HepG2 (cell line): ENCODE data around the gene VCP. TPM values are rescaled to one million over a fixed set of nuclear protein-coding genes. Genes with fewer than 3 reads are reported as not detected.

Experiments used
- ATAC-seq: fragments of 200-7000 bp; cut with Tn5 transposase; 3 replicates; pipeline ENCODE4 v1.9.1; 2020; ENCODE audit warnings: mild to moderate bottlenecking, moderate library complexity
- BruUV-seq: library from RNA; stranded (reverse); fragments of 400-500 nt; replicated peaks from 2 replicates; lab custom pipeline; 2021; lab: Mats Ljungman, UMichigan
- CTCF ChIA-PET: fragments of 300-600 bp; formaldehyde crosslinking; extraction: SDS; loops from one replicate; lab custom pipeline; 2021; ENCODE audit warnings: low total read pairs, inconsistent platforms, low intra/inter-chr PET ratio; lab: Yijun Ruan, JAX
- POLR2A ChIA-PET: fragments of 350-600 bp; sonication (Branson Sonifier 250); formaldehyde crosslinking; loops from one replicate; lab custom pipeline; 2020; ENCODE audit warnings: antibody characterized with exemption, inconsistent platforms; lab: Yijun Ruan, JAX
- DNase-seq: peaks from one replicate; pipeline ENCODE4 v3.0.0-alpha.2; 2015; ENCODE audit warnings: low spot score
- FAIRE-seq: peaks from 3 replicates; lab custom pipeline; 2011; peaks lifted over from hg19 to GRCh38; lab: Jason Lieb, UNC
- H2AFZ ChIP-seq: one replicate; pipeline ENCODE4 v1.6.1; 2011; ENCODE audit warnings: low read length, inconsistent platforms
- H3K27ac ChIP-seq: fragments of 300-600 bp; 3 replicates; pipeline ENCODE4 v1.8.0; 2011; ENCODE audit warnings: mixed run types, mild to moderate bottlenecking, mixed read lengths, low read length, inconsistent platforms; ENCODE audit not compliant: insufficient read depth; ENCODE audit errors: extremely low read length
- H3K27me3 ChIP-seq, 2 experiments: fragments of 200-600 bp in 1 of 2; 2 replicates in 1 of 2; 3 replicates in 1 of 2; pipeline versions ENCODE4 v1.6.0 to v1.8.0; 2011; ENCODE audit warnings: low read length in 2 of 2, mild to moderate bottlenecking in 2 of 2, moderate library complexity in 2 of 2, inconsistent platforms in 1 of 2; ENCODE audit not compliant: insufficient read depth in 2 of 2, control insufficient read depth in 1 of 2
- H3K36me3 ChIP-seq, 2 experiments: fragments of 200-600 bp in 1 of 2; replicated peaks in 1 of 2; 2 replicates in 1 of 2; 3 replicates in 1 of 2; pipeline versions ENCODE4 v1.5.1 to v1.8.0; 2011; ENCODE audit warnings: low read length in 2 of 2, inconsistent platforms in 1 of 2; ENCODE audit not compliant: insufficient read depth in 2 of 2, control insufficient read depth in 1 of 2
- H3K4me1 ChIP-seq: 2 replicates; pipeline ENCODE4 v1.5.1; 2012; ENCODE audit warnings: low read length, inconsistent platforms; ENCODE audit not compliant: insufficient read depth
- H3K4me2 ChIP-seq: 2 replicates; pipeline ENCODE4 v1.6.0; 2011; ENCODE audit warnings: low read depth, low read length, inconsistent platforms
- H3K4me3 ChIP-seq, 3 experiments: fragments of 200-600 bp in 1 of 3; sonication (generic), shearing (Covaris generic) in 1 of 3; replicated peaks in 1 of 3; 2 replicates each; pipeline ENCODE4 v1.5.1; 2011 to 2016; ENCODE audit warnings: low read length in 3 of 3, inconsistent platforms in 2 of 3, low read depth in 2 of 3, mild to moderate bottlenecking in 2 of 3, control low read depth in 1 of 3, mixed read lengths in 1 of 3; ENCODE audit not compliant: insufficient read depth in 1 of 3
- H3K79me2 ChIP-seq: one replicate; pipeline ENCODE4 v1.6.1; 2011; ENCODE audit warnings: low read length, inconsistent platforms; ENCODE audit not compliant: insufficient read depth
- H3K9ac ChIP-seq: 2 replicates; pipeline ENCODE4 v1.6.0; 2011; ENCODE audit warnings: mild to moderate bottlenecking, low read depth, low read length, inconsistent platforms; ENCODE audit not compliant: insufficient read depth
- H3K9me3 ChIP-seq: 2 replicates; pipeline ENCODE4 v1.5.1; 2012; ENCODE audit warnings: mild to moderate bottlenecking, low read length
- H4K20me1 ChIP-seq: 2 replicates; pipeline ENCODE4 v1.6.0; 2011; ENCODE audit warnings: inconsistent platforms, mild to moderate bottlenecking, low read length, moderate library complexity; ENCODE audit not compliant: insufficient read depth
- AGO2 ChIP-seq: fragments of 200-400 bp; formaldehyde crosslinking; optimal IDR thresholded peaks from 2 replicates; pipeline ENCODE3; 2017; ENCODE audit warnings: mild to moderate bottlenecking, low read depth, low read length, moderate library complexity
- CCAR2 ChIP-seq: fragments of 200-400 bp; formaldehyde crosslinking; optimal IDR thresholded peaks from 2 replicates; pipeline ENCODE3; 2018; ENCODE audit warnings: low read depth, mild to moderate bottlenecking, low read length, moderate library complexity
- KMT2A ChIP-seq: sonication (generic); formaldehyde crosslinking; IDR thresholded peaks from 2 replicates; pipeline ENCODE4 v1.4.0; 2020; ENCODE audit warnings: missing genetic modification reagents
- POGK ChIP-seq: sonication (generic); formaldehyde crosslinking; conservative IDR thresholded peaks from 2 replicates; pipeline ENCODE4 v1.8.0; 2022; ENCODE audit warnings: mild to moderate bottlenecking, moderate library complexity, missing genetic modification reagents
- POLR2A ChIP-seq, 2 experiments: IDR thresholded peaks; 2 replicates each; pipeline ENCODE4 v1.6.1; 2011; ENCODE audit warnings: low read depth in 2 of 2, low read length in 2 of 2, mild to moderate bottlenecking in 1 of 2, moderate library complexity in 1 of 2; ENCODE audit not compliant: insufficient read depth in 1 of 2
- POLR2AphosphoS2 ChIP-seq: IDR thresholded peaks from 2 replicates; pipeline ENCODE4 v1.6.1; 2011; ENCODE audit warnings: low read depth, low read length, improper control_type of control experiment
- POLR2AphosphoS5 ChIP-seq: IDR thresholded peaks from 2 replicates; pipeline ENCODE4 v1.6.1; 2012; ENCODE audit warnings: low read depth, low read length
- POLR2G ChIP-seq: fragments of 200-400 bp; formaldehyde crosslinking; IDR thresholded peaks from 2 replicates; pipeline ENCODE4 v1.6.1; 2018; ENCODE audit warnings: mild to moderate bottlenecking, low read depth, low read length, moderate library complexity
- RBFOX2 ChIP-seq: fragments of 200-400 bp; formaldehyde crosslinking; IDR thresholded peaks from 2 replicates; pipeline ENCODE4 v1.6.1; 2017; ENCODE audit warnings: low read depth, mild to moderate bottlenecking, low read length
- RBM22 ChIP-seq: fragments of 200-400 bp; formaldehyde crosslinking; optimal IDR thresholded peaks from 2 replicates; pipeline ENCODE3; 2017; ENCODE audit warnings: mild to moderate bottlenecking, low read length, moderate library complexity
- SAFB2 ChIP-seq: sonication (generic); formaldehyde crosslinking; IDR thresholded peaks from 2 replicates; pipeline ENCODE4 v1.5.1; 2020; ENCODE audit warnings: missing genetic modification reagents, low read depth, mild to moderate bottlenecking, borderline replicate concordance
- WGBS: methylation state at CpG from one replicate; pipeline ENCODE4 v1.1.6; 2017; ENCODE audit warnings: low lambda C conversion rate; 5-methylcytosine and 5-hydroxymethylcytosine counted together
- in situ Hi-C: cut with HindIII; loops from 2 replicates; pipeline ENCODE4 v1.10.0; 2017; ENCODE audit warnings: low pct_unique_long_range_greater_than_20kb; ENCODE audit not compliant: extremely low pct_ligation_motif_present
- intact Hi-C: fragments of 100-400 bp; cut with micrococcal nuclease; formaldehyde crosslinking; loops from one replicate; pipeline ENCODE4 v1.10.0; 2022; ENCODE audit not compliant: unreplicated experiment
- polyA plus RNA-seq, 8 experiments: library from polyadenylated mRNA; depleted of rRNA in 3 of 8; stranded (reverse) in 7 of 8; unstranded in 1 of 8; fragments of >200 nt; fragmentation: Illumina TruSeq in 4 of 8; extraction: Trizol in 4 of 8; gene quantifications; 2 replicates each; pipeline versions ENCODE4 v1.2.1 to v1.2.3, GENCODE V29; 2011 to 2016; ENCODE audit warnings: low read depth in 4 of 8, missing spikeins in 1 of 8, mixed read lengths in 1 of 8; ENCODE audit not compliant: insufficient read depth in 1 of 8
- total RNA-seq, 5 experiments: library from RNA; depleted of rRNA; stranded (reverse); fragments of >200 nt; fragmentation: Illumina TruSeq; extraction: Trizol; gene quantifications; 2 replicates each; pipeline ENCODE4 v1.2.3, GENCODE V29; 2016; ENCODE audit warnings: low read depth in 1 of 5

The VCP gene
- total and polyA plus RNA-seq, 2 of the 13 experiments (the other 11 are each of a cell fraction or from before 2014, with no cell fraction given): 143 to 391 TPM

DNA sequence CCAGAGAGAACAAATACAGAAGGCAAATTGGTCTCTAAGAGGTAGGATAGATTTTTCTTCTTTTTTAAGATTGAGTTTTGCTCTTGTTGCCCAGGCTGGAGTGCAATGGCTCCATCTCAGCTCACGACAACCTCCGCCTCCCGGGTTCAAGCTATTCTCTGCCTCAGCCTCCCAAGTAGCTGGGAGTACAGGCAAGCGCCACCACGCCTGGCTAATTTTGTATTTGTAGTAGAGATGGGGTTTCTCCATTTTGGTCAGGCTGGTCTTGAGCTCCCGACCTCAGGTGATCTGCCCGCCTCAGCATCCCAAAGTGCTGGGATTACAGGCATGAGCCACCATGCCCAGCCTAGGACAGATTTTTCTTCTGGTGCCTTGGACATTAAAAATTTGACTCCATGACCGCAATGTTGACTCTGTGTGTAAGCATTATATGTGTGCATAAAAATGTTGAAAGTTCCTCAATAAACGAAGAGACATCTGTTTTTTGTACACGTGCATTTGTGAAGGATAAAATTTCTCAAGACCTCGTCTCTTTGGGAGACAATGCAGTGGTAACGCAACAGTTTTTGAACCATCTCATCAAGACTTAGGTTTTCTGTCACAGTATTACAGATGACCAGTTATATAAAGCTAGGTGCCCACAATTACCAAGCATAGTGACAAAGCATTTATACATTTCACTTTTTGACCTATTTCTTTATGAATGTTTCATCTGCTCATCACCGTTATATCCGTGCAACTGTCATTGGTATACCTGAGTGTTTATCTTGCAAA, 17.4 kb downstream of the VCP start:
- TF ChIP-seq RBM22 (peak; percentile 62), POGK (CRISPR knock-in tag) (no peak), CCAR2 (no peak), RBFOX2 (peak; percentile 51), POLR2AphosphoS5 (0 out of 2 replicates have a peak, but pooled peaks have one; percentile 5), POLR2G (peak; percentile 40; the same call in 1 of the 2 replicates), SAFB2 (CRISPR knock-in tag) (no peak), POLR2A (IDR thresholded peaks at IDR 0.05; ENCODE audit: insufficient read depth in 1 of 2, low read depth in 2 of 2, low read length in 2 of 2) (peak in 1 of 2 experiments; percentile 28; a peak in 1 of 4 replicates), AGO2 (peak; percentile 64), KMT2A (CRISPR knock-in tag) (no peak), POLR2AphosphoS2 (peak; percentile 96)
- H3K79me2 ChIP-seq: no peaks in the 10 kb centered on the region
- ChIA-PET CTCF (no interaction called here), POLR2A (no interaction called here)
- intact Hi-C loops: no loop called here
- H3K4me3 ChIP-seq: no peak overlapping the region
- H4K20me1 ChIP-seq: peaks cover 4% of the 10 kb centered on the region
- H3K27ac ChIP-seq: no peak overlapping the region
- DNase-seq: no peak
- no peak overlapping the region for H3K9ac ChIP-seq
- H3K36me3 ChIP-seq: peaks cover 11 to 41% of the 10 kb centered on the region in 2 experiments
- no peaks in the 10 kb centered on the region for H3K27me3 ChIP-seq
- in situ Hi-C loops: no loop called here
- whole genome bisulfite sequencing: 98% methylated on average over 13 of the region's 14 CpGs
- no TSS peak for BruUV-seq
- H2AFZ ChIP-seq: no peak overlapping the region
- FAIRE-seq: no peak
- ATAC-seq: no peak
- no peak overlapping the region for H3K4me2 ChIP-seq
- no peaks in the 10 kb centered on the region for H3K9me3 ChIP-seq
- no peaks in the 10 kb centered on the region for H3K4me1 ChIP-seq
